Naive B cell (primary cell): ENCODE results near the gene CSRNP3. TPM values are rescaled to one million over a fixed set of nuclear protein-coding genes. Genes with fewer than 3 reads are reported as not detected.
"Not testable (repeated sequence)": the region's sequence is repeated elsewhere in the genome, so short reads cannot be mapped to it uniquely, and the experiment has no call there.

Experiments
- ATAC-seq, 2 donors: fragments of 150-1000 bp; cut with Tn5 transposase; 2 replicates each; pipeline ENCODE4 v1.10.0; 2021; ENCODE audit warnings: low read depth in 2 of 2, mild to moderate bottlenecking in 2 of 2, moderate library complexity in 2 of 2
- DNase-seq: peaks from one replicate; pipeline ENCODE4 v3.0.0; 2022
- H3K27ac Mint-ChIP-seq, 6 donors: one replicate each; pipeline ENCODE4 v1.8.0; 2020 to 2022; ENCODE audit warnings: mild to moderate bottlenecking in 6 of 6, mixed read lengths in 6 of 6, moderate library complexity in 5 of 6, inconsistent platforms in 2 of 6
- H3K27me3 Mint-ChIP-seq, 3 donors: one replicate each; pipeline ENCODE4 v1.8.0; 2021 to 2022; ENCODE audit warnings: mixed read lengths in 3 of 3, mild to moderate bottlenecking in 1 of 3
- H3K36me3 Mint-ChIP-seq, 2 donors: one replicate each; pipeline ENCODE4 v1.8.0; 2020 to 2022; ENCODE audit warnings: mixed read lengths in 2 of 2, inconsistent platforms in 1 of 2, mild to moderate bottlenecking in 1 of 2
- H3K4me1 Mint-ChIP-seq, 3 donors: one replicate each; pipeline ENCODE4 v1.8.0; 2020 to 2022; ENCODE audit warnings: mixed read lengths in 3 of 3, inconsistent platforms in 1 of 3, mild to moderate bottlenecking in 1 of 3, moderate library complexity in 1 of 3
- H3K4me3 Mint-ChIP-seq, 8 donors: one replicate each; pipeline ENCODE4 v1.8.0; 2020 to 2022; ENCODE audit warnings: mild to moderate bottlenecking in 8 of 8, mixed read lengths in 8 of 8, moderate library complexity in 8 of 8, inconsistent platforms in 2 of 8
- H3K9me3 Mint-ChIP-seq, 7 donors: one replicate each; pipeline ENCODE4 v1.8.0; 2020 to 2022; ENCODE audit warnings: mixed read lengths in 7 of 7, mild to moderate bottlenecking in 5 of 7, inconsistent platforms in 2 of 7, moderate library complexity in 1 of 7
- polyA plus RNA-seq, 6 donors: library from polyadenylated mRNA; unstranded; fragments of 300-500 nt; fragmentation: Illumina TruSeq; gene quantifications; one replicate each; pipeline ENCODE4 v1.2.3, GENCODE V29; 2021; ENCODE audit warnings: low read depth in 6 of 6

CSRNP3 gene
- polyA plus RNA-seq, 6 donors from 2014 or later, result not detected

- no peak for DNase-seq
- Mint-ChIP-seq H3K27me3 (peaks cover 5 to 8% (median 7%) of the 10 kb centered on the region in 3 donors), H3K36me3 (no peaks in the 10 kb centered on the region), H3K4me1 (peaks cover 0 to 4% (median 0%) of the 10 kb centered on the region in 3 donors), H3K27ac (no peak overlapping the region), H3K4me3 (no peak overlapping the region), H3K9me3 (no peaks in the 10 kb centered on the region)
- ATAC-seq, result no peak
These were observed 102.0 kb downstream of the CSRNP3 start for GRCh38 chr2:165571477-165571876.

GRCh38 chr2:165572151-165572550, 102.7 kb downstream of the CSRNP3 start:
- Mint-ChIP-seq H3K4me3 (no peak overlapping the region), H3K4me1 (peaks cover 0 to 4% (median 0%) of the 10 kb centered on the region in 3 donors), H3K9me3 (no peaks in the 10 kb centered on the region), H3K27ac (no peak overlapping the region), H3K27me3 (peaks cover 5 to 8% (median 7%) of the 10 kb centered on the region in 3 donors), H3K36me3 (no peaks in the 10 kb centered on the region)
- DNase-seq (no peak), ATAC-seq (no peak)

- H3K9me3 Mint-ChIP-seq, result no peaks in the 10 kb centered on the region
- H3K4me3 Mint-ChIP-seq, result peak overlapping the region in 4 of 8 donors; percentile 12 to 32 (median 24)
- H3K36me3 Mint-ChIP-seq, result no peaks in the 10 kb centered on the region
- H3K27me3 Mint-ChIP-seq, result peaks cover 0 to 7% (median 5%) of the 10 kb centered on the region in 3 donors
- peak overlapping the region in 1 of 6 donors; percentile 3 for H3K27ac Mint-ChIP-seq
- ATAC-seq (peak; percentile 28 to 37), DNase-seq (no peak)
- peaks cover 0 to 4% (median 0%) of the 10 kb centered on the region in 3 donors for H3K4me1 Mint-ChIP-seq
These were observed 104.3 kb downstream of the CSRNP3 start for GRCh38 chr2:165573534-165574461.

GRCh38 chr2:165575044-165575615, 105.6 kb downstream of the CSRNP3 start:
- no peaks in the 10 kb centered on the region for H3K36me3 Mint-ChIP-seq
- H3K9me3 Mint-ChIP-seq, result no peaks in the 10 kb centered on the region
- H3K4me3 Mint-ChIP-seq, result no peak overlapping the region
- no peak overlapping the region for H3K27ac Mint-ChIP-seq
- H3K27me3 Mint-ChIP-seq, result peaks cover 0 to 7% (median 5%) of the 10 kb centered on the region in 3 donors
- DNase-seq (no peak), ATAC-seq (no peak)
- H3K4me1 Mint-ChIP-seq, result peaks cover 0 to 4% (median 0%) of the 10 kb centered on the region in 3 donors

GRCh38 chr2:165576409-165577154, 107.1 kb downstream of the CSRNP3 start:
- no peaks in the 10 kb centered on the region for H3K9me3 Mint-ChIP-seq
- H3K36me3 Mint-ChIP-seq, result no peaks in the 10 kb centered on the region
- no peak for DNase-seq
- ATAC-seq, result no peak
- peak overlapping the region in 1 of 6 donors; percentile 18 for H3K27ac Mint-ChIP-seq
- peaks cover 0 to 7% (median 5%) of the 10 kb centered on the region in 3 donors for H3K27me3 Mint-ChIP-seq
- peaks cover 0 to 4% (median 0%) of the 10 kb centered on the region in 3 donors for H3K4me1 Mint-ChIP-seq
- no peak overlapping the region for H3K4me3 Mint-ChIP-seq

GRCh38 chr2:165582409-165582808, 112.9 kb downstream of the CSRNP3 start:
- peaks cover 4 to 7% (median 7%) of the 10 kb centered on the region in 3 donors for H3K4me1 Mint-ChIP-seq
- no peaks in the 10 kb centered on the region for H3K9me3 Mint-ChIP-seq
- no peak overlapping the region for H3K4me3 Mint-ChIP-seq
- H3K36me3 Mint-ChIP-seq, result no peaks in the 10 kb centered on the region
- no peak for ATAC-seq
- DNase-seq, result no peak
- no peak overlapping the region for H3K27ac Mint-ChIP-seq
- peaks cover 0 to 11% (median 0%) of the 10 kb centered on the region in 3 donors for H3K27me3 Mint-ChIP-seq

- Mint-ChIP-seq H3K4me1 (peaks cover 8 to 13% (median 12%) of the 10 kb centered on the region in 3 donors), H3K9me3 (peaks cover 0 to 5% (median 2%) of the 10 kb centered on the region in 7 donors), H3K27ac (no peak overlapping the region)
These were observed 113.5 kb downstream of the CSRNP3 start for GRCh38 chr2:165582863-165583506.

GRCh38 chr2:165584126-165584654, 114.7 kb downstream of the CSRNP3 start:
- no peak for DNase-seq
- Mint-ChIP-seq H3K36me3 (no peaks in the 10 kb centered on the region), H3K27ac (peak overlapping the region in 1 of 6 donors; percentile 46), H3K9me3 (peaks cover 0 to 6% (median 4%) of the 10 kb centered on the region in 7 donors), H3K27me3 (peaks cover 0 to 11% (median 0%) of the 10 kb centered on the region in 3 donors), H3K4me3 (no peak overlapping the region), H3K4me1 (peaks cover 8 to 18% (median 15%) of the 10 kb centered on the region in 3 donors)
- no peak for ATAC-seq

More at GRCh38 chr2:165582863-165583506, 113.5 kb downstream of the CSRNP3 start:
- DNase-seq (no peak), ATAC-seq (no peak)
- Mint-ChIP-seq H3K36me3 (no peaks in the 10 kb centered on the region), H3K4me3 (no peak overlapping the region), H3K27me3 (peaks cover 0 to 11% (median 0%) of the 10 kb centered on the region in 3 donors)

GRCh38 chr2:165586019-165586418, 116.5 kb downstream of the CSRNP3 start:
- Mint-ChIP-seq H3K9me3 (peaks cover 0 to 18% (median 14%) of the 10 kb centered on the region in 7 donors), H3K27me3 (peaks cover 0 to 11% (median 4%) of the 10 kb centered on the region in 3 donors), H3K4me1 (peaks cover 13 to 22% (median 18%) of the 10 kb centered on the region in 3 donors), H3K4me3 (no peak overlapping the region), H3K27ac (no peak overlapping the region), H3K36me3 (peaks cover 4 to 6% of the 10 kb centered on the region in 2 donors)
- DNase-seq (no peak), ATAC-seq (no peak)

GRCh38 chr2:165587335-165587938, 117.9 kb downstream of the CSRNP3 start:
- peaks cover 14 to 24% (median 18%) of the 10 kb centered on the region in 3 donors for H3K4me1 Mint-ChIP-seq

GRCh38 chr2:165590999-165591398, 121.5 kb downstream of the CSRNP3 start:
- H3K27me3 Mint-ChIP-seq, H3K36me3 Mint-ChIP-seq, DNase-seq, H3K27ac Mint-ChIP-seq, ATAC-seq: not testable (repeated sequence)
- H3K4me3 Mint-ChIP-seq, result peak overlapping the region in 1 of 8 donors; percentile 13
- H3K4me1 Mint-ChIP-seq, result peaks cover 19 to 38% (median 31%) of the 10 kb centered on the region in 3 donors
- peaks cover 0 to 27% (median 18%) of the 10 kb centered on the region in 7 donors for H3K9me3 Mint-ChIP-seq

More at GRCh38 chr2:165587335-165587938, 117.9 kb downstream of the CSRNP3 start:
- DNase-seq, result peak; percentile 29
- Mint-ChIP-seq H3K27me3 (peaks cover 0 to 7% (median 5%) of the 10 kb centered on the region in 3 donors), H3K36me3 (peaks cover 6 to 9% of the 10 kb centered on the region in 2 donors), H3K4me3 (peak overlapping the region in 7 of 8 donors; percentile 43 to 83 (median 67)), H3K9me3 (peaks cover 0 to 27% (median 18%) of the 10 kb centered on the region in 7 donors), H3K27ac (peak overlapping the region; percentile 10 to 94 (median 69))
- peak; percentile 80 to 83 for ATAC-seq

GRCh38 chr2:165593081-165593480, 123.6 kb downstream of the CSRNP3 start:
- Mint-ChIP-seq H3K36me3 (peaks cover 6 to 9% of the 10 kb centered on the region in 2 donors), H3K4me3 (no peak overlapping the region)

More at GRCh38 chr2:165593081-165593480, 123.6 kb downstream of the CSRNP3 start:
- Mint-ChIP-seq H3K4me1 (peaks cover 11 to 24% (median 18%) of the 10 kb centered on the region in 3 donors), H3K27me3 (peaks cover 0 to 7% (median 3%) of the 10 kb centered on the region in 3 donors), H3K9me3 (peaks cover 0 to 21% (median 14%) of the 10 kb centered on the region in 7 donors), H3K27ac (no peak overlapping the region)
- ATAC-seq, result no peak
- no peak for DNase-seq
